ENCODE measurements around the gene COMT. TPM values are rescaled to one million over a fixed set of nuclear protein-coding genes. Genes with fewer than 3 reads are reported as not detected.

Gene COMT
- total RNA-seq, 1 donor from 2014 or later, result 34.8 TPM

- Mint-ChIP-seq H3K4me1 (ENCODE audit: low read depth, unreplicated experiment) (peaks cover 16% of the 10 kb centered on the region), H3K27me3 (ENCODE audit: unreplicated experiment) (peaks cover 4% of the 10 kb centered on the region), H3K4me3 (ENCODE audit: unreplicated experiment) (no peak overlapping the region), H3K27ac (ENCODE audit: unreplicated experiment) (no peak overlapping the region), H3K36me3 (ENCODE audit: unreplicated experiment) (no peaks in the 10 kb centered on the region), H3K9me3 (ENCODE audit: unreplicated experiment) (peaks cover 15% of the 10 kb centered on the region)
- DNase-seq, result peak; percentile 91
- TF ChIP-seq CTCF (IDR thresholded peaks at IDR 0.05; ENCODE audit: partially characterized antibody, unreplicated experiment), result peak; percentile 65
These were observed 71.9 kb downstream of the COMT start for GRCh38 chr22:20013382-20013871.

GRCh38 chr22:20014526-20015186 is 73.1 kb downstream of the COMT start:
- Mint-ChIP-seq H3K9me3 (ENCODE audit: unreplicated experiment) (peaks cover 15% of the 10 kb centered on the region), H3K27ac (ENCODE audit: unreplicated experiment) (peak overlapping the region; percentile 76), H3K4me3 (ENCODE audit: unreplicated experiment) (peak overlapping the region; percentile 84), H3K36me3 (ENCODE audit: unreplicated experiment) (no peaks in the 10 kb centered on the region), H3K4me1 (ENCODE audit: low read depth, unreplicated experiment) (peaks cover 16% of the 10 kb centered on the region), H3K27me3 (ENCODE audit: unreplicated experiment) (peaks cover 8% of the 10 kb centered on the region)
- DNase-seq, result no peak
- TF ChIP-seq CTCF (IDR thresholded peaks at IDR 0.05; ENCODE audit: partially characterized antibody, unreplicated experiment), result no peak

GRCh38 chr22:20015187-20015625 is 73.6 kb downstream of the COMT start:
- no peaks in the 10 kb centered on the region for H3K36me3 Mint-ChIP-seq (ENCODE audit: unreplicated experiment)

GRCh38 chr22:20015971-20016733 is 74.6 kb downstream of the COMT start:
- no peak for TF ChIP-seq CTCF (IDR thresholded peaks at IDR 0.05; ENCODE audit: partially characterized antibody, unreplicated experiment)
- Mint-ChIP-seq H3K4me3 (ENCODE audit: unreplicated experiment) (no peak overlapping the region), H3K4me1 (ENCODE audit: low read depth, unreplicated experiment) (peaks cover 13% of the 10 kb centered on the region), H3K9me3 (ENCODE audit: unreplicated experiment) (peaks cover 13% of the 10 kb centered on the region), H3K27ac (ENCODE audit: unreplicated experiment) (no peak overlapping the region), H3K36me3 (ENCODE audit: unreplicated experiment) (no peaks in the 10 kb centered on the region), H3K27me3 (ENCODE audit: unreplicated experiment) (peaks cover 8% of the 10 kb centered on the region)
- DNase-seq, result peak; percentile 44

More at GRCh38 chr22:20015187-20015625, 73.6 kb downstream of the COMT start:
- H3K9me3 Mint-ChIP-seq (ENCODE audit: unreplicated experiment), result peaks cover 15% of the 10 kb centered on the region
- DNase-seq, result no peak
- H3K4me3 Mint-ChIP-seq (ENCODE audit: unreplicated experiment), result peak overlapping the region; percentile 84
- TF ChIP-seq CTCF (IDR thresholded peaks at IDR 0.05; ENCODE audit: partially characterized antibody, unreplicated experiment), result no peak
- peaks cover 8% of the 10 kb centered on the region for H3K27me3 Mint-ChIP-seq (ENCODE audit: unreplicated experiment)
- H3K27ac Mint-ChIP-seq (ENCODE audit: unreplicated experiment), result no peak overlapping the region
- H3K4me1 Mint-ChIP-seq (ENCODE audit: low read depth, unreplicated experiment), result peaks cover 16% of the 10 kb centered on the region

Data from glutamatergic neuron (in vitro differentiated cells).